T-cell (primary cell): ENCODE measurements around the gene HSF2BP. TPM values are rescaled to one million over a fixed set of nuclear protein-coding genes. Genes with fewer than 3 reads are reported as not detected.
"Not testable (repeated sequence)": the region's sequence is repeated elsewhere in the genome, so short reads cannot be mapped to it uniquely, and the experiment has no call there.

Experiments used
- ATAC-seq, 4 experiments: fragments of 200-7000 bp in 3 of 4; fragments of 150-1000 bp in 1 of 4; cut with Tn5 transposase; replicated peaks in 1 of 4; 1 replicate in 3 of 4; 2 replicates in 1 of 4; pipeline ENCODE4 v1.10.0; 2021; ENCODE audit warnings: moderate library complexity in 3 of 4, mild to moderate bottlenecking in 2 of 4, moderate number of reproducible peaks in 1 of 4
- CTCF ChIA-PET, 2 donors: fragments of 300-600 bp; sonication (Branson Sonifier 250); formaldehyde crosslinking; loops; one replicate each; lab custom pipeline; 2022; ENCODE audit warnings: antibody characterized with exemption in 2 of 2; lab: Charles Lee
- POLR2A ChIA-PET, 2 donors: fragments of 300-600 bp; sonication (Branson Sonifier 250); formaldehyde crosslinking; loops; one replicate each; lab custom pipeline; 2022; ENCODE audit warnings: antibody characterized with exemption in 2 of 2; lab: Charles Lee
- DNase-seq, 35 experiments: peaks; one replicate each; pipeline versions ENCODE4 v3.0.0 to v3.0.0-alpha.2; 2013 to 2023
- H3K27ac ChIP-seq: one replicate; pipeline ENCODE4 v1.5.1; 2013; ENCODE audit warnings: low read length
- H3K27me3 ChIP-seq, 2 experiments: replicated peaks in 1 of 2; 1 replicate in 1 of 2; 2 replicates in 1 of 2; pipeline versions ENCODE4 v1.6.1 to v1.7.0; 2013; ENCODE audit warnings: low read length in 1 of 2, mixed read lengths in 1 of 2; ENCODE audit not compliant: control insufficient read depth in 2 of 2, insufficient read depth in 2 of 2; ENCODE audit errors: extremely low read depth in 1 of 2
- H3K36me3 ChIP-seq, 2 donors: 1 replicate in 1 of 2; 2 replicates in 1 of 2; pipeline versions ENCODE4 v1.6.1 to v1.7.0; 2013; ENCODE audit warnings: low read length in 1 of 2; ENCODE audit not compliant: control insufficient read depth in 2 of 2, insufficient read depth in 1 of 2; ENCODE audit errors: extremely low read depth in 1 of 2
- H3K4me1 ChIP-seq, 2 experiments: 1 replicate in 1 of 2; 2 replicates in 1 of 2; pipeline versions ENCODE4 v1.6.1 to v1.7.0; 2013; ENCODE audit warnings: low read length in 2 of 2, mixed read lengths in 1 of 2; ENCODE audit not compliant: insufficient read depth in 2 of 2, control insufficient read depth in 1 of 2; ENCODE audit errors: extremely low read depth in 1 of 2
- H3K4me3 ChIP-seq, 2 donors: 1 replicate in 1 of 2; 2 replicates in 1 of 2; pipeline versions ENCODE4 v1.5.1 to v1.7.0; 2013; ENCODE audit warnings: mild to moderate bottlenecking in 2 of 2, low read length in 1 of 2, moderate library complexity in 1 of 2; ENCODE audit not compliant: control insufficient read depth in 1 of 2; ENCODE audit errors: extremely low read depth in 1 of 2
- H3K9me3 ChIP-seq: 2 replicates; pipeline ENCODE4 v1.7.0; 2013
- H3K27ac Mint-ChIP-seq, 2 donors: one replicate each; pipeline ENCODE4 v1.8.0; 2020 to 2021; ENCODE audit warnings: mild to moderate bottlenecking in 2 of 2, mixed read lengths in 2 of 2
- H3K27me3 Mint-ChIP-seq, 2 donors: one replicate each; pipeline ENCODE4 v1.8.0; 2021 to 2022; ENCODE audit warnings: mixed read lengths in 2 of 2
- H3K36me3 Mint-ChIP-seq: one replicate; pipeline ENCODE4 v1.8.0; 2021; ENCODE audit warnings: mixed read lengths
- H3K4me1 Mint-ChIP-seq, 3 donors: one replicate each; pipeline ENCODE4 v1.8.0; 2020 to 2022; ENCODE audit warnings: mixed read lengths in 3 of 3, mild to moderate bottlenecking in 1 of 3
- H3K4me3 Mint-ChIP-seq, 3 donors: one replicate each; pipeline ENCODE4 v1.8.0; 2020 to 2022; ENCODE audit warnings: mild to moderate bottlenecking in 3 of 3, mixed read lengths in 3 of 3, moderate library complexity in 3 of 3
- H3K9me3 Mint-ChIP-seq, 3 donors: one replicate each; pipeline ENCODE4 v1.8.0; 2020 to 2022; ENCODE audit warnings: mixed read lengths in 3 of 3
- WGBS: methylation state at CpG from one replicate; pipeline ENCODE4 v1.1.5; 2013; ENCODE audit warnings: missing lambda C conversion rate; ENCODE audit not compliant: insufficient coverage; 5-methylcytosine and 5-hydroxymethylcytosine counted together
- total RNA-seq, 35 experiments: library from RNA in 6 of 35; stranded (reverse) in 6 of 35; fragments of 120-200 nt in 1 of 35; gene quantifications; one replicate each; pipeline versions ENCODE4 v1.2.1 to v1.2.4 and lab custom pipeline; 2013 to 2026

Gene HSF2BP
- total RNA-seq, 5 donors from 2014 or later (not counting 1 experiment from before 2014, with no cell fraction given) = 0.60 to 2.2 (median 0.80) TPM

DNA sequence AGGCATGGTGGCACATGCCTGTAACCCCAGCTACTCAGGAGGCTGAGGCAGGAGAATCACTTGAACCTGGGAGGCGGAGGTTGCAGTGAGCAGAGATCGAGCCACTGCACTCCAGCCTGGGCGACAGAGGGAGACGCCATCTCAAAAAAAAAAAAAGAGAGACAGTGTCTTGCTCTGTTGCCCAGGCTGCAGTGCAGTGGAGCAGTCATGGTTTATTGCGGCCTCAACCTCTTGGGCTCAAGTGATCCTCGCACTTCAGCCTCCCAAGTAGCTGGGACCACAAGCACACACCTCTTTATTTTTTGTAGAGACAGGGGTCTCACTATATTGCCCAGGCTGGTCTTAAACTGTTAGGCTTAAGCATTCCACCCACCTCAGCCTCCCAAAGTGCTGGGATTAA lies 21.1 kb upstream of the HSF2BP start:
- POLR2A ChIA-PET = not testable (repeated sequence)

DNA sequence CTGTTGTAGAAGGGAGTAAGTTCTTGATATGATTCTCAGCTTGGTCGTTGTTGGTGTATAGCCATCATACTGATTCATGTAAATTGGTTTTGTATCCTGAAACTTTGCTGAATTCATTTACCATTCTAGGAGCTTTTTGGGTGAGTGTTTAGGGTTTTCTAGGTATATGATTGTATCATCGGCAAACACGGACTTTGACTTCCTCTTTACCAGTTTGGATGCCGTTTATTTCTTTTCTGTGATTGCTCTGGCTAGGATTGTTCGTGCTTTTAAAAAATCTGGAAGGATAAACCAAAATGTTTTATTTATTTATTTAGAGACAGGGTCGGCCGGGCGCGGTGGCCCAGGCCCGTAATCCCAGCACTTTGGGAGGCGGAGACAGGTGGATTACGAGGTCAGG lies 20.7 kb upstream of the HSF2BP start:
- Mint-ChIP-seq H3K4me1 (peaks cover 7 to 11% (median 9%) of the 10 kb centered on the region in 3 donors), H3K27me3 (no peaks in the 10 kb centered on the region), H3K36me3 (peaks cover 53% of the 10 kb centered on the region), H3K9me3 (no peaks in the 10 kb centered on the region), H3K4me3 (no peak overlapping the region), H3K27ac (no peak overlapping the region)
- Histone ChIP-seq H3K4me1 (no peaks in the 10 kb centered on the region), H3K4me3 (no peak overlapping the region), H3K36me3 (peaks cover 38 to 82% of the 10 kb centered on the region in 2 donors), H3K9me3 (no peaks in the 10 kb centered on the region), H3K27ac (no peak overlapping the region), H3K27me3 (no peaks in the 10 kb centered on the region)
- ChIA-PET CTCF (no interaction called here), POLR2A (no interaction called here)
- 95% methylated on average over 11 of the region's 12 CpGs for WGBS
- ATAC-seq = no peak
- DNase-seq = no peak

More for the DNA sequence above, 21.1 kb upstream of the HSF2BP start:
- H3K9me3 ChIP-seq, H3K27me3 ChIP-seq, H3K9me3 Mint-ChIP-seq, H3K27me3 Mint-ChIP-seq, H3K27ac Mint-ChIP-seq, H3K4me3 ChIP-seq, DNase-seq, CTCF ChIA-PET, H3K27ac ChIP-seq, ATAC-seq, H3K4me3 Mint-ChIP-seq, H3K4me1 ChIP-seq: not testable (repeated sequence)
- Mint-ChIP-seq H3K36me3 (peaks cover 54% of the 10 kb centered on the region), H3K4me1 (peaks cover 7 to 11% (median 9%) of the 10 kb centered on the region in 3 donors)
- 100% methylated on average over 2 of the region's 6 CpGs for WGBS
- peaks cover 38 to 82% of the 10 kb centered on the region in 2 donors for H3K36me3 ChIP-seq

DNA sequence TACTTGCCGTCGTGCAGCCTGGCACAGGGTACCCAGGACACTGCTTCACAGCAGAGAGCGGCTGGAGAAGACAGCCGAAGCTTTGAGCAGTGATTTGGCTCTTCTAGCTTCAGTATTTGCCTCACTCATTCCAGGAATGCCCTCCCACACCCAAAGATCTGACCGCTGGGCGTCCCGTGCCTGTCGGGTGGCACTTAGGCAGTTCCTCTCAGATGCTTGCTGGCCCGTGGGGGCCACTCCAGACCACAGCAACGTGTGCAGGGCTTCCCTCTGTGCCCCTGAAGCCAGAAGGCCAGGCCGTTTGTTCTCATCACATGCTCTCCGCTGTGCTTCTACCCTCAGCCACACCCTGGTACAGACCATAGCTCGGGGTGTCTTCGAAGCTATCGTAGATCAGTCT lies 17.1 kb upstream of the HSF2BP start:
- Histone ChIP-seq H3K4me1 (no peaks in the 10 kb centered on the region), H3K36me3 (peaks cover 30 to 80% of the 10 kb centered on the region in 2 donors), H3K4me3 (no peak overlapping the region), H3K27me3 (no peaks in the 10 kb centered on the region), H3K27ac (no peak overlapping the region), H3K9me3 (no peaks in the 10 kb centered on the region)
- Mint-ChIP-seq H3K27ac (no peak overlapping the region), H3K36me3 (peaks cover 56% of the 10 kb centered on the region), H3K4me1 (peaks cover 7 to 11% (median 9%) of the 10 kb centered on the region in 3 donors), H3K4me3 (no peak overlapping the region), H3K9me3 (no peaks in the 10 kb centered on the region), H3K27me3 (no peaks in the 10 kb centered on the region)
- DNase-seq (no peak), ATAC-seq (no peak)
- WGBS = 94% methylated on average over 11 of the region's 15 CpGs
- CTCF ChIA-PET = no interaction called here
- POLR2A ChIA-PET = interaction anchor here in 1 of 2 donors (0.6 kb wide), 1 partner anchor 41 kb away, joined by 3 read pairs; no protein-coding TSS in a partner anchor

DNA sequence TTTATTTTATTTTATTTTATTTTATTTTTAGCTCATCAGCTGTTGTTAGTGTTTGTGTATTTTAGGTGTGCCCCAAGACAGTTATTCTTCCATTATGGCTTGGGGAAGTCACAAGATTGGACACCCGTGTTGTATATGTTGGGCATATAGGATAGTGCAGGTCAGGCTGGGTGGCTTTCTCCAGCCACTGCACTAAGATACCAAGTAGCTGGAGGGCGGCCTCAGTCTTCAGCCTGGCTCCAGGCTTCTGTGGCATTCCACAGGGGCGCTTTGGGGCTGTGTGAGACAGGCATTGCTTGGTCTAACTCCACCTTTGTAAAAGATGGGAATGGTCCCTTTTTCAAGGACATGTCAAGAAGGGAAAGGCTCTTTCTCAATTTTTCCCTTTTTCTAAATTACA lies 16.6 kb upstream of the HSF2BP start:
- 100% methylated on average over 1 of the region's 3 CpGs for WGBS
- Histone ChIP-seq H3K4me3 (no peak overlapping the region), H3K27me3 (no peaks in the 10 kb centered on the region), H3K4me1 (no peaks in the 10 kb centered on the region), H3K36me3 (peaks cover 35 to 82% of the 10 kb centered on the region in 2 donors), H3K9me3 (no peaks in the 10 kb centered on the region), H3K27ac (no peak overlapping the region)
- ChIA-PET POLR2A (interaction anchor here in 1 of 2 donors (0.6 kb wide), 1 partner anchor 42 kb away, joined by 3 read pairs; no protein-coding TSS in a partner anchor), CTCF (no interaction called here)
- Mint-ChIP-seq H3K27me3 (no peaks in the 10 kb centered on the region), H3K36me3 (peaks cover 56% of the 10 kb centered on the region), H3K9me3 (no peaks in the 10 kb centered on the region), H3K4me3 (no peak overlapping the region), H3K4me1 (peaks cover 7 to 11% (median 9%) of the 10 kb centered on the region in 3 donors), H3K27ac (no peak overlapping the region)
- ATAC-seq (no peak), DNase-seq (no peak)

DNA sequence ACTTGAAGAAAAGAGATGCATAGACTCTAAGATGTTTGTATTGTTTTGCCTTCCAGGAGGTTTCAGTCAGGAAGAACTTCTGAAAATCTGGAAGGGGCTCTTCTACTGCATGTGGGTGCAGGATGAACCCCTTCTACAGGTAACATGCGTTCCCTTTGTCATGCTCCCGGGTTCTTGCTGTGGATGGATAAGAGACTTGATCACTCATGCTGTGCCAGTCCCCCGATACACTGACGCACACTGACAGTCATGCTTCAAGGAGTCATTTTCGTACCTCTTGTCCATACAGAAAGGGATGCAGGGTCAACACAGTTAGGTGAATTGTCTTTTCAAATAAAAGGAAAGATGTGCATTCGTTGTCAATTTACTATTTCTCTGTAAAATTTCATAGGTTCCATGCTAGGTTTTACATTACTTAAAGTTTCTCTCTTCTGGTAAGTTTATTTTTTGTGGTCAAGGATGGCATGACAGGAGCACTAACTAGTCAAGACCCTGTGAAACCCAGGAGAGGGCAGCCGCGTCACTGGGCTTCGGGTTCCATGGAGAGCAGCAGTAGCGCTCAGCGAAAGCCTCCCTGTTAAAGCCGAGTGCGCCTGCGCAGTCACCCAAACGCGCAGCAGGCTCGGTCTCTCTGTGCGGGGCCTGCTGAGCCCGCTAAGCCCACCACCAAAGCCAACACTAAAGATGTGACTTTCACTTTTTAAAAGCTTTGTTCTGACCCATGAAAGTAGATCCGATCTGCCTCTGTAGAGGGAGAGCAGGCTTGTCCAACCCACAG lies 10.7 kb upstream of the HSF2BP start:
- no peak overlapping the region for H3K27ac Mint-ChIP-seq
- Histone ChIP-seq H3K27ac (no peak overlapping the region), H3K36me3 (peaks cover 15 to 64% of the 10 kb centered on the region in 2 donors), H3K4me1 (peaks cover 0 to 18% of the 10 kb centered on the region in 2 experiments), H3K4me3 (no peak overlapping the region), H3K27me3 (no peaks in the 10 kb centered on the region), H3K9me3 (no peaks in the 10 kb centered on the region)
- no peak overlapping the region for H3K4me3 Mint-ChIP-seq
- WGBS = 99% methylated on average over 10 of the region's 20 CpGs
- no peaks in the 10 kb centered on the region for H3K27me3 Mint-ChIP-seq
- H3K9me3 Mint-ChIP-seq = no peaks in the 10 kb centered on the region
- no peak for DNase-seq
- ChIA-PET POLR2A (no interaction called here), CTCF (no interaction called here)
- H3K4me1 Mint-ChIP-seq = peaks cover 22 to 34% (median 26%) of the 10 kb centered on the region in 3 donors
- ATAC-seq = no peak
- H3K36me3 Mint-ChIP-seq = peaks cover 40% of the 10 kb centered on the region

DNA sequence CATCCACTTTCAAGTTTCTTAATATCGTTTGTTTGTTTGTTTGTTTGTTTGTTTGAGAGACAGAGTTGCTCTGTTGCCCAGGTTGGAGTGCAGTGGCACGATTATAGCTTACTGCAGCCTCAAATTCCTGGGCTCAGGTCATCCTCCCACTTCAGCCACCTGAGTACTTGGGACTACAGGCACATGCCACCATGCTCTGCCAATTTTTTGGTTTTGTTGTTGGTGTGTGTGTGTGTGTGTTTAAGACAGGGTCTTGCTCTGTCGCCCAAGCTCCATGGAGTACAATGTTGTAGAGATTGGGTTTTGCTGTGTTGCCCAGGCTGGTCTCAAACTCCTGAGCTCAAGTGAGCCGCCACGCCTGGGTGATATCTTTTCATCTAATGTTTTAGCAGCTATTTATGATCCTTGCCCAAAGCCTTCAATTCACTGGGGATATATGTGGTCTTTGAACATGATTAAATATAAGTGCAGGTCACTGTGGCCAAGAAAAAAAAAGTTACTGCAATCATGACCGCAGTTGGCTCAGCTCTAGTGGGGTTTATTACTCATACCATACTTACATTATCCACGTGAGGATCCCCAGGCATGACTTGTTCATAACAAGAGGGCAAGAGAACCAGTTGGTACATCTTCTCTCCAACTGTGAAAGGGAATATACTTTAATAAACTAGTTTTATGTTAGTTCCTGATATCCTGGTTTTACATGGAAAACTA lies 8.1 kb upstream of the HSF2BP start:
- H3K27me3 ChIP-seq = no peaks in the 10 kb centered on the region
- H3K4me1 ChIP-seq = peaks cover 0 to 32% of the 10 kb centered on the region in 2 experiments
- no peak overlapping the region for H3K27ac ChIP-seq
- DNase-seq = no peak
- POLR2A ChIA-PET = no interaction called here
- CTCF ChIA-PET = no interaction called here
- no peak overlapping the region for H3K4me3 ChIP-seq
- H3K4me1 Mint-ChIP-seq = peaks cover 31 to 52% (median 40%) of the 10 kb centered on the region in 3 donors
- H3K36me3 Mint-ChIP-seq = peaks cover 35% of the 10 kb centered on the region
- H3K36me3 ChIP-seq = peaks cover 20 to 63% of the 10 kb centered on the region in 2 donors
- no peak overlapping the region for H3K27ac Mint-ChIP-seq
- peak overlapping the region in 1 of 3 donors; percentile 30 for H3K4me3 Mint-ChIP-seq
- 100% methylated on average over 1 of the region's 7 CpGs for WGBS
- no peaks in the 10 kb centered on the region for H3K27me3 Mint-ChIP-seq
- H3K9me3 Mint-ChIP-seq = no peaks in the 10 kb centered on the region
- no peaks in the 10 kb centered on the region for H3K9me3 ChIP-seq
- ATAC-seq = no peak
